Limb (tissue), 2 donors: ENCODE data around the gene CHCHD10.

ENCODE experiments used
- DNase-seq, 2 donors: peaks; one replicate each; pipeline ENCODE4 v3.0.0-alpha.2; 2016; ENCODE audit errors: extremely low spot score in 2 of 2

The CHCHD10 gene

DNA sequence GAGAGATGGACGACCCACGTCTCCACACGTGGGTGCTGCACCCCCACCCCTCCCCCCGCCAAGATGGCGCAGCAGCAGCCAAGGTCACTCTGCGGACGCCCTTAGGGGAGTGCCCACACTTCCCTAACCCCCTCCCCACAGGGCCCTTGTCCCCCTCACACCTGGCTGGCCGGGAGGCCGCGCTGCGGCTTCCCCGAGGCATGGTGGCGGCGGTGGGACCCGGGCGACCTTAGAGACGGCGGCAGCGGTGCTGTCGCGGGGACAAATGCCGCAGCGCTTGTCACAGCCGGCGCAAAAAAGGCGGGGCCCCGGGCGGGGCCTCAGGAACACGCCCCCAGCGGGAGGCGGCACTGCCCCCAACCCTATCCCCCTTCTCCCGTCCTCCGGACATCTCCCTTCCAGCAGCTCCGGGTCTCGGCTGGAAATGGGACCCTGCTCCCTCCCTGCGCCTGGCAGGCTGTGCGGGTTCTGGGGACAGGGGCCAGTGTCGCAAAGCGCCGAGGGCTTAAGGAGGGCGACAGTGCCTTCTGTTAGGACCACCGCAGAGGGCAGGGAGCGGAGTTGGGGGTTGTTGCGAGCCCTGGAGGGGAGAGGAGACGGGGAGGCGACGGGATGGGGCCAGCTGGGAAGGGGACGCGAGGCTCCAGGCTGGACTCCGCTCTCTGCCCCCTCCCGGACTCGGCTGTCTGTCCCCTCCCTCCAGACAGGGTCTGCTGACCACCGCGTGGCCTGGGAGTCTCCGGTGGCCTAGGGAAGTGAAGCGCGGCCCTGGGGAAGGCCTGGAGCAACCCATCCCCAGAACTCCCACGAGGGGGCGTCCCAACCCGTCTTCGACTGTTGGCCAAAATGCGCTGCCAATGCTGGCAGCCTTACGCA lies at the start of gene CHCHD10:
Gene CHCHD10 (minus strand): TSS at position 300 of the 876 bp plus-strand sequence. CDS start 98 bp downstream, at position 202.
- DNase-seq: peak; percentile 71 to 90

DNA sequence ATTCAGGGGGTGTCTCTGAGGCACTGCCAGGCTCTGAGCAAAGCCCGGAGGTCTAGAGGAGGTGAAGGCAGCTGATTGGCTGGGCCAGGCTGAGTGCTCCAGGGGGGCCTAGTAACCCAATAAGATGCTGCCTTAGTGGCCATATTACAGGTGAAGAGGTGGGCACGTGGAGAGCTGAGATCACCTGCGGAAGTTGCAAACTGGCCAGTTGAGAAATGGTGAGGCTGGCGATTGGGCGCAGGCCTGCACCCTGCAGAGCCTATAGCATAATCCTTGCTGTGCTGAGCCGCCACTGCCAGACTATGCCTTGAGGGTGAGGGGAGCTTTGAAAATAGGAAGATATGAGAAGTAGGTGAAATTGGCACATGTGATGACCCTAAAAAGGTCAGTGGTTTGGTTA lies 49.4 kb upstream of the CHCHD10 start:
- no peak for DNase-seq

DNA sequence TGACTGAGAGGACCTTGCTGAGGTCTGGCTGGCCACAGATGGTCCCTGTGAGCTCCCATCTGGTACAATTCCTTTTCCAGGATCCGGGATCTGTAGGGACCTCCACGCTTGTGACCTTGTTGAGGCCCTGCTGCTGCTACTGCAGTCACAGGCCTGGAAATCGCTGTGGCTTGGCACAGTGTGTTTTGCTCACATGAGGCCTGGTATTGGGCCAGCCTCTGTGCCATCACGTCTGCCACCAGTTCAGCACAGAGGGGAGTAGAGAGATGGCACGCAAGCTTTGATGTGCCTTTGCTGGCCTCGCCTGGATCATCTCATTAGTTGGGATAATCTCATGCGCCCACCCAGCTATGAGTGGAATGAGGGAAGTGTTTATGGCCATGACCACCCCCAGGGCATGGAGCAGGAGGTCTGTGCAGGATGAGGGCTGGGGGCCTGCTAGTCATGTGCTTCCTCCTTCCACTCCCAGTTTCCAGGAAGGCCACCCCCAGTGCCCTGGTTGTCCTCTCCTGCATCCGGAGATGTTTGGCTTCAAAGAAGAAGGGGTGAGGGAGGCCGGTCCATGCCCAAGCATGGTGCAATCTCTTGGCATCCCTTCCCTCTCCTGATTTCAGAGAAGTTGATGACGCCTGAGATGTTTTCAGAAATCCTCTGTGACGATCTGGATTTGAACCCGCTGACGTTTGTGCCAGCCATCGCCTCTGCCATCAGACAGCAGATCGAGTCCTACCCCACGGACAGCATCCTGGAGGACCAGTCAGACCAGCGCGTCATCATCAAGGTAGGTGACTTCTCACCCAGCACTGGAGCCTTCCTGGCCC lies 48.6 kb upstream of the CHCHD10 start:
- DNase-seq: peak in 1 of 2 donors; percentile 20

DNA sequence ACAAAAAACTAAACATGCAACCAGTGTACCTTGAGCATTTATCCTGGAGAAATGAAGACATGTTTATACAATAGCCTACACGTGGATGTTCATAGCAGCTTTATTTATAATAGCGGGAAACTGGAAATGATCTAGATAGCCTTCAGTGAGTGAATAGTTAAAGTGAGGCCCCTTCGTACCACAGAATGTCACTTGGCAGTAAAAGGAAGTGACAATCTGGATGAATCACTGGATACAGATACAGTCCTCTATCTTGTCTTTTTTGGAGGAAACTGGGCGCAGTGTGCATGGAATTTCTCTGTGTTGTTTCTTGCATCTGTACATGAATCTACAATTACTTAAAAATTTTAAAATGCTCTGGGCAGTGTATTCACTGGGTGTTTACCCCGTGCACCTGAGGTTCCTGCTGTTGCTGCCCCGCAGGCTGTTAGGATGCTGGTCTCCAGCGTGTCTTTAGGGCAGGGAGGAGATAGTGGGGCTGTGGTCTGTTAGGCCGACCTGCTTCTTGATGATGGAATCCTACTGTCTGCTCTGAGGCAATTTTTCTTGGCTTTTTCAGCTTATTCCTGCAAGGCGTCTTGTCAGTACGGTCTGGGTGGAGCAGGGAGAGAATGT lies 47.9 kb upstream of the CHCHD10 start:
- no peak for DNase-seq

DNA sequence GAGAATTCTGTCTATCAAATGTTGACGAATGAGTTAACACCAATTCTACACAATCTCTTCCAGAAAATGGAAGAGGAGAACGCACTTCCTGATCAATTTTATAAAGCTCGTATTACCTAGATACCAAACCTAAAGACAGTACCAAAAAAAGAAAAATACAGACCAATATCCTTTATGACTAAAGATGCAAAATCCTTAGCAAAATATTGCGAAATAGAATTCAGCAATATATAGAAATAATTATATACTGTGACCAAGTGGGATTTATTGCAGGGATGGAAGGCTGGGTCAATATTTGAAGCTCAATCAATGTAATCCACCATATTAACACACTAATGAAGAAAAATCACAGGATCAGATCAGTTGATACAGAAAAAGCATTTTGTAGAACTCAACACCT lies 44.6 kb upstream of the CHCHD10 start:
- DNase-seq: no peak

DNA sequence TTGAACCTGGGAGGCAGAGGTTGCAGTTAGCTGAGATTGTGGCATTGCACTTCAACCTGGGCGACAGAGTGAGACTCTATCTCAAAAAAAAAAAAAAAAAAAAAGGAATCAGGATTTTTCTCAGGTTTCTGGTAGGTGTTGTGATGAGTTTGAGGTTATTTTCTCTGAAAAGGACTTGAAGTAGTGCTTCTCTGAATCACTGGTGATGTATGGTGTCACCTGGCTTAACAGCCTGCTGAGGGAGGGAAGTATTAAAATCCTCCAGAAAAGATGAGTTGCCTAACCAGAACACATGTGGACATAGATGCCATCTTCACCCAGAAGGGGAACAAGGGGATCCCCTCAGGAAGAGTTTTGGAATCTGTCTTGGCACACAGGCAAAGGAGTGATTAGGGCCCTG lies 39.1 kb upstream of the CHCHD10 start:
- DNase-seq: no peak

DNA sequence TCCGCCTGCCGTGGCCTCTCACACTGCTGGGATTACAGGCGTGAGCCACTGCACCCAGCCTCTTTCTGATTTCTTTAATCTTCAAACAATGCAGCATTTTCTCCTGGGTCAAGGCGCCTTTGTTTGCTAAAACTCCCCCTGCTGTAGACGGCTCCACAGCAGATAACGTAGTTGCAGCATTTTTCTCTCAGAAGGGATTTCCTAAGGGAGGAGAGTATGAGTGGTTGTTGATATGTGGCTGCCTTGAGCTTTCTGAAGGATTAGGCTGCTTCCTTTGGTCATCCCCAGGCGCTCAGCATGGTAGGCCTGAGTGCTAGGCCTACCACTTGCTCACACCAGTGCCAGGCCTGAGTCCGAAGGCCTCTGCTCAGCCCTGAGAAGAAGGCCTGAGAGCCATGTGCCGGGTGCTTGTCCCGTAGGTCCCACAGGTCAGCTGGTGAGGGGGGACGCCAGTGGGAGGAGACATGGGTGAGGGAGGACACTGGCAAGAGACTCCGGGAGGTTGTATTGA lies 37.1 kb upstream of the CHCHD10 start:
- DNase-seq: no peak

DNA sequence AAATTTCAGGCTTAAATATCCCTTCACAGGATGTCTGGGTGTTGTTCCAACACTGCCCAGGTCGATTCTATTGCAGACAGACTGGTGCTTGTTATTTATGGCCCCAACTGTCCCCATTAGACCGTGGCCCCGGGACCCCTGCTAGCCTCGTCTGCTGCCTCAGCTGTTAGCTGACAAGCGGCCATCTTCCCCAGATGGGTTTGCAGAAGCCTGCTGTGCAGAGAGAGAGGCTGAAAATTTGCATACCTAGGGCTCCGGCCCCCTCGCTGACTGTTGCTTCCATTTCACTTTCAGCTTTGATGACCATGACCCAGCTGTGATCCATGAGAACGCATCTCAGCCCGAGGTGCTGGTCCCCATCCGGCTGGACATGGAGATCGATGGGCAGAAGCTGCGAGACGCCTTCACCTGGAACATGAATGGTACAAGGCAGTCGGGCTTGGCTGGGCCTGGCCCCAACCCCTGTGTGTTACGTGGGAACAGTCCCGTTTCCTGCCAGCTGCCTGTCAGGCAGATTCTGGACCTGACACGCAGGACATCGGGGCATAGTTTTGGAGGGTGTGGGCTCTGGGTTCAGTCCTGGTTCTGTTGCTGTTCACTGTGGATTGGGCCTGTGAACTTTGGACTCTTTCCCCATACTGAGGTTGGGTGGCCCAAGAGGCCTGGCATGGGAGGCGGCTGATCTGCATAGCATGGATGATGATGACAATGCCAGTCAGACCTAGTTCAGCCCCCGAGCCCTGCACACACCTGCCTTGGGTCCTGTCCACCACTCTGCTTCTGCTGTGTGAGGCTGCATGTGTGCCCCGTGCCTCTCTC lies 35.4 kb upstream of the CHCHD10 start:
- no peak for DNase-seq

DNA sequence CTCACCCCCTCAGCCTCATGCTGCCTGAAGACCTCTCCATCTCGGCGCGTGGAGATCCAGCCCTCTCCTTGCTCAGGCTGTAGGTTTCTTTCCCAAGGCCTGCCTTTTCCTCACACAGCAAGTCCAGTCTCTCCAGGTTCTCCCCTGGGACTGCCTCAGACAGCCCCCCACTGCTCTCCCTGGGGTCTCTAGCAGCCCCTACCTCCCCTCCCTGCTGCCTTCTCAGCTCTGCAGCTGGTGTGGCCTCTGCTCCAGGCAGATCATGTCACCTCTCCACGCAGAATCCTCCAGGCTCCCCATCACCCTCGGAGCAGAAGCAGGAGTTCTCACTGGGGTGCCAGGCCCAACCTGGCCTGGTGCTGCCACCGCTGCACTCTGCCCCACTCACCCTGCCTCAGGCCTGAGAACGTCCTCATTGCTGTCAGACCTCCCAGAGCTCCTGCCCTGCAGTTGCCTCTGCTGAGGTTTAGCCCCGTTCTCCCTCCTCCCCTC lies 34.2 kb upstream of the CHCHD10 start:
- no peak for DNase-seq

DNA sequence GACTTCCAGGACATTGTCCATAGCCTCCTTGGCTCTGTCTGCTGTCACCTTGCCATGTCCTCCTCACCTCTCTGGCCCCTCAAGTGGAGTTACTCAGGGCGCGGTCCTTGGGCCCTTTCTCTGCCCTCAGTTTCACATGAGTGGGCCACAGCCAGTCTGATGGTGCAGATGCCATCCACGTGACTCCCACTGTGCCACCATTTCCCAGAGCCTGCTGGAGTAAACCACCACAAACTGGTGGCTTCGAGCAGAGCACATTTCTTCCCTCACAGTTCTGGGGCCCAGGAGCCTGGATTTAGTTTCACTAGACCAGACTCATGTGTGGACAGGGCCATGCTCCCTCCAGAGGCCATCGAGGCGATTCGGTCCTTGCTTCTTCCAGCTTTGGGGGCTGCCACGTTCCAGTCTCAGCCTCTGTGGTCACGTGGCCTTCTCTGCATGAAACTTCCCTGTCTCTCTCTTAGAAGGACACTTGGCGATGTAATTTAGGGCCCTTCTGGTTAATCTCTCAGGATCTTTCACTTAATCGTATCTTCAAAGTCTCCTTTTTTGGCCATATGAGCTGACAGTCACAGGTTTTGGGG lies 33.6 kb upstream of the CHCHD10 start:
- DNase-seq: no peak

DNA sequence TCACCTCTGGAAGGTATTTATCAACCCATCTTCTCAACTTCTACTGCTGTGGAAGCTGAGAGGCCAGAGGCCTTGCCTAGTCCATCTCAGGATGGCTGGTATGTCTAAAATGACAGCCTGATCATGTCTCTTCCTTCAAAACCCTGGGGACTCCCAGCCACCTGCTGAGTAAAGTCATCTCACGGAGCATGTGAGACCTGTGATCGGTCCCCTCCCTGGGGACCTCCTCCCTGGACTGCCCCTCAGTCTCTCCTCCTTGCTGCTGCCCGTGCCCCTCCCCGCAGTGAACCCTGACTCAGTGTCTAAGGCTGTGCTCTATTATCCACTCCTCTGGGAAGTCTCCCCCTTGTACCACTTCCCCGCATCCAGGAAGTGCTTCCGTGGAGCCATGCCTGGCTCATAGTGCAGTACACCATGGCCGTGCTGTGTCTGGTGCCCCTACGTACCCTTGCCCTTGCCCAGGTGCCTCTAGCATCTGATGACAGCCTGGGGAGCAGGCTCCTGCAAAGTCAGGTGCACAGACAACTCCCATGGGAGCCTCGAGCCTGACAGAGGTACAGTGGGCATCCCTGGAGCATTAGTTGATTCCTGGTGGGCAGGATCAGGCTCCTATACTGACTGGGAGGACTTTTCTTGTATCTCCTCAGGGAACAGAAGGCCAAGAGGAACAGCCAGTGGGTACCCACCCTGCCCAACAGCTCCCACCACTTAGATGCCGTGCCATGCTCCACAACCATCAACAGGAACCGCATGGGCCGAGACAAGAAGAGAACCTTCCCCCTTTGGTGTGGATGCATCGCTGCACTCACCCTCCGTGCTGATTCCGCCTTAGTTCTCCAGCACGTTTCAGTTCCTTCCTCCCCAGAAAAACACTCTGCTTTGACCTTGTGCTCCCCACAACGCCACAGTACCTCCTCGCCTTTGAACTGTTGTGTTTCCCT lies 32.8 kb upstream of the CHCHD10 start:
- no peak for DNase-seq

DNA sequence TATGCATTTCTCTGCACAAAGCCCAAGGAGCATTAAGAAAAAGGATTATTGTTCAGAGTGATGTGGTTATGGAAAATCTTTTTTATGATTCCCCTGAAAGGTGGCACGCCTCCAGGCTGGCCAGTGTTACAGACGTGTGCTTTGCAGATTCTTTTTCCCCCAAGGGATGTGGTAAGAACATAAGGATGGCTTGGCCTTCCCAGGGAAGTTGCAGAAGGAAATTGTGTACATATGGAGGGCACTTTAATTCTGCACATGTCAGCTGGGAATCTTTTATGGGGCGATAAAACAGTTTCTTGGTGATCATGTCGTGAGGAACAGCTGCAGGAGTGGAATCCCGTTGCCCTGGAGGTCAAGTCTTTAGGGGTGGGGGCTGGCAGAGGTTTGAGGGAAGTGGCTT lies 28.7 kb upstream of the CHCHD10 start:
- DNase-seq: peak; percentile 57 to 68

DNA sequence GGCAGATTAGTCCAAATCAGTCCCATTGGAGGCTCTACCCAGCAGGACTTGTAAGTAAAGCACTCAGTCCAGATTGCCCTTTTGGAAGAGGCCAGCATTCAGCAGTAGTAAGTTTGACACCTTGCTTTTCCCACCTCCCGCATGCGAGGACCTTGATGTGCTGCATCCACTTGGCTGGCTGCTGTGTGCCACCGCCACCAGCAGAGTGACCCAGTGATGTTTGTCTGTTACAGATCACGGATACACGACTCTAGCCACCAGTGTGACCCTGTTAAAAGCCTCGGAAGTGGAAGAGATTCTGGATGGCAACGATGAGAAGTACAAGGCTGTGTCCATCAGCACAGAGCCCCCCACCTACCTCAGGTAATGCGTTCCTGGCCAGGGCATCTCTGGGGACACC lies 25.6 kb upstream of the CHCHD10 start:
- no peak for DNase-seq

DNA sequence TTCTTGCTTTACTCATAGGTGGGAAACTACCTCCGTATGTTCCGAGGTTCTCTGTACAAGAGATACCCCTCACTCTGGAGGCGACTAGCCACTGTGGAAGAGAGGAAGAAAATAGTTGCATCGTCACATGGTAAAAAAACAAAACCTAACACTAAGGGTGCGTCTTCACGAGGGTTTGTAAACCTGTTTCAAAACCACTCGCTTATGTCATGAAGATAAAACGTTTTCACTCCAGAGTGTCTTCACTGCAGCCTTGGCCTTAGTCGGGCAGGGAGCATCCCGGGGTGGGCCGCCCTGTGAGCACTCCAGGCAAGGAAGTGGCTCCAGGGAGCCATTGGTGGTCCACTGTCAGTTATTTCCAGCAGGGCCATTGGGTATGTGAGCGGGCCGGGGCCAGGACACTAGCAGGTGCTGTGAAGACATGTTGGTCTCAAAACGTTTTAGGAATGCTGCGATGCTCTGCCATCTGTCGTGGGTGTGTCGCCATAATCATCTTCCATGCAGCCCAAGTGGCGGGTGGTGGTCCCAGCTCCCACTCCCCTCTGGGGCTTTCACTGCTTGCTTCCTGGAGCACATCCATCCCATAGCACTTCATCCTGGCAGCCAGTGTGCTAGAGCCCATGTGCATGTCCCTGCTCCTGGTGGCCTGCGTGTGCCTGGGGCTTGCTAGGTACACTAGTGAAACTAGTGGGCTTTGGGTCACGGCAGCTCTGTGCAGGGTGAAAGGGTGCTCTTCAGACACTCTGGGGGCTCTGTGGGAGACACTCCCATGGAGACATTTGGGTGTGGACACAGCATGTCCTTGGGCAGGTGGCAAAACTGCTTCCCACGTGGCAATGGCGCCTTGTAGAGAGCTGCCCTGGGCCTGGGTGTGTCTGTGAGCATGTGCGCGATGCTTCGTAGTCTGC lies 24.2 kb upstream of the CHCHD10 start:
- peak in 1 of 2 donors; percentile 25 for DNase-seq

DNA sequence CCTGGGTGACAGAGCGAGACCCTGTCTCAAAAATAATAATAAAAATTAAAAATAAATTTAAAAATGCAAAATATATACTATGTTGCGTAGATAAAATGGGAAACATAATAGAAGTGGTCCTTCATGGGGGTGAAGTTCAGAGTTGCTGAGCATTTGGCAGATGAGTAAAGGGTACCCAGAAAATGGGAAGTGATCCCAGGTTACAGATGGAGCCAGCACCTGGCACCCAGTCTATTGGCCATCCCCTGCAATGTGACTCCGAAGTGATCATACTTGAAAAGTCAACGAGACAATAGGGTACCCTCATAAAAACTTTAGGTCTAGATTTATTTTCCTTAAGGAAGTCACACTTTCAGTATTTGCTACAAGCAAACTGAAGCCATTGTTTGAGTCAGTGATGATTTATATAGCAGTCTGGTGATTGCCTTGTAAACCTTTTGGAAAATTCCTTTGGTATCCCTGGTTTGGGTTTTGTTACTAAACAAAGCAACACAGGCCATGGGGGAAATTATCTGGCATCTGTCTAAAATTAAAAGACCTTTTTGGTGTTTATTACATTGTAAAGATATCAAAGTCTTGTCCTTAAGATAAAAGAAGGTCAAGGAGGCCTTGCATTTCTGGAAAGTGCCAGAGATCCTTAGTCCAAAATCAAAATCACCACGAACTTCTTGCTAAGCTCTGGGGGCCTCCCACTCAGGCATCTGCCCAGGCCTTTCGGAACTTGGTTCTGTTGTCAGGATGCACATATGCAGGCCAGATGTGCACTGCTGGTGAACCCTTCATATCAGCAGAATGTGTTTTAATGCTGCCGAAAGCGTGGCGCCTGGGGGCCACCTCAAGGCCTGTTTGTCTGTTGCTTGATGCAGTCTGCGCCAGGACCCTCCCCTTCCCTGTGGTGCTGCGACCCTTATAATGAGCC lies 23.3 kb upstream of the CHCHD10 start:
- DNase-seq: peak; percentile 58 to 69

DNA sequence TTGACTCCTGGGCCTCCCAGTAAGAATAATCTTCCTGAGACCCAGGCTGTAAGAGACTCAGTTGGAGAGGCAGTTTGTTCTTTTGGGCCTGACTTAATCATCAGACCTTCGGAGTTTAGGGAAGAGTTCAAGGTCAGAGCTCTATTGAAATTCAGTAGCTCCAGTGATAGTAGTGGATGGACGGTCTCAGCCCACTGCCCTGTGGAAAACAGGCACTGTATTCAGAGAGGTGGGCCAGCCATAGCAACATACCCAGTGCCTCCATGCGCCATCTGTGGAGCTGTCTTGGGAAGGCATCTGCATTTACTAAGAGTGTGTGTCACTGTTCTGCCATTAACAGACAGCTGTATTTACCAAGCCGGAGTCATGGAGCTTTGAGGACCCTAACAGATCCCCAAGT lies 21.9 kb upstream of the CHCHD10 start:
- peak in 1 of 2 donors; percentile 25 for DNase-seq

DNA sequence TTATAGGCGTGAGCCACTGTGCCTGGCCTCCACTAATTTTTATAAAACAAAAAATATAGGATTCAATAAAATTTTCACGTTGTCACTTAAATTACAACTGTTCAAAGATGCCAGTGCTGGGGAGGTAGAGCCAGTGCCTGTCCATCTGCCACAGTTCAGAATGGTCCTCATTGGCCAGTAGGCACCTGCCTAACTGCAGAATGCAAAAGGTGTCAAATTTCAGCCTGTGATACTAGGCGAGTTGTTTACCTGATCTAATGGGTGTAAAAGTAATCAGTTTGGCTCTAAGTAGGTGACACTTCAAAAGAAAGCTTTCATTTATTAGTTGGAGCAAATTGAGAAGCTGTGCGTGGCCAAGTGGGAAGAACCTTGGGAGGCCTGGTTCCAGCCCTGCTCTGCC lies 21.3 kb upstream of the CHCHD10 start:
- no peak for DNase-seq
